ENCODE measurements around the gene PPP2R3B. TPM values are rescaled to one million over a fixed set of nuclear protein-coding genes. Genes with fewer than 3 reads are reported as not detected.
"Not testable (repeated sequence)": the region's sequence is repeated elsewhere in the genome, so short reads cannot be mapped to it uniquely, and the experiment has no call there.

Gene PPP2R3B
- total and polyA plus RNA-seq, 2 donors (not counting 1 experiment from before 2014, with no cell fraction given), result 43.3 to 47.6 TPM

DNA sequence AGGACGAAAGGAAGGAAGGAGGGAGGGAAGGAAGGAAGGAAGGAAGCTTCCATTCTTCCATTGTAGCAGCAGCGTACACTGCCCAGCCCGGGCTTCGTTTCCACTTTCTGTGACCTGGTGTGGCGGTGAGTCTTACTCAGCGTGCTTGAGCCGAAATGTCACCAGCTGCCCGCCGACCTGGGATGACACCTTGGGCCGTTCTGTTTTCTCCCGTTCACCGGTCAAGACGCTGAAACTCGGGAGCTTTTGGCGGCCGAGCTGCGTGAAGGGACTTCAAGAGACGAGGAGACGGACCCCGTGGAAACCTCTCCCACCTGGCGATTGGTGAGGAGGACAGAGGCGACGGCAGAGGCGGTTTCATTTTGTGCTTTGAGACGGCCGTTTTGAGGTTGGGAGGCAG, 47.1 kb upstream of the PPP2R3B start:
- Histone ChIP-seq H3K4me3 (ENCODE audit: control extremely low read depth in 1 of 5, extremely low read depth in 1 of 5, insufficient read depth in 1 of 5, low read depth in 2 of 5, low read length in 4 of 5) (no peak overlapping the region), H3K4me2 (replicated peaks; ENCODE audit: low read depth, low read length, poor library complexity, severe bottlenecking) (no peak overlapping the region), H3K79me2 (ENCODE audit: control insufficient read depth, insufficient read depth, low read length) (no peaks in the 10 kb centered on the region), H3K27ac (ENCODE audit: low read length in 2 of 2) (no peak overlapping the region), H3K9me3 (ENCODE audit: control extremely low read depth in 1 of 3, control insufficient read depth in 2 of 3, insufficient read depth in 1 of 3, low read length in 2 of 3) (peaks cover 0 to 11% (median 0%) of the 10 kb centered on the region in 3 donors), H3K36me3 (replicated peaks in 1 of 2; ENCODE audit: control extremely low read depth in 1 of 2, control insufficient read depth in 1 of 2, extremely low read depth in 1 of 2, insufficient read depth in 2 of 2, low read length in 1 of 2) (no peaks in the 10 kb centered on the region), H2AFZ (ENCODE audit: insufficient read depth, low read depth, low read length, poor library complexity, severe bottlenecking) (no peak overlapping the region), H3K9ac (ENCODE audit: low read length) (no peak overlapping the region), H4K20me1 (ENCODE audit: control insufficient read depth, insufficient read depth, low read length, poor library complexity, severe bottlenecking) (no peaks in the 10 kb centered on the region), H3K4me1 (ENCODE audit: control insufficient read depth in 2 of 2, insufficient read depth in 2 of 2, low read length in 2 of 2) (no peaks in the 10 kb centered on the region), H3K27me3 (replicated peaks in 1 of 4; ENCODE audit: control extremely low read depth in 1 of 4, control insufficient read depth in 3 of 4, insufficient read depth in 4 of 4, low read length in 3 of 4) (no peaks in the 10 kb centered on the region)
- H3K4me1 Mint-ChIP-seq, result peaks cover under 1% of the 10 kb centered on the region
- POLR2A ChIA-PET, result no interaction called here
- CTCF ChIA-PET, result no interaction called here
- WGBS (ENCODE audit: insufficient coverage), result 93% methylated on average over 20 of the region's 26 CpGs
- peaks cover 10% of the 10 kb centered on the region for H3K27me3 Mint-ChIP-seq
- ATAC-seq (ENCODE audit: low read depth) (no peak), DNase-seq (no peak)
- intact Hi-C loops (cut with micrococcal nuclease), result no loop called here
- no peaks in the 10 kb centered on the region for H3K9me3 Mint-ChIP-seq (ENCODE audit: insufficient read depth)
- no peak overlapping the region for H3K27ac Mint-ChIP-seq
- no peak for TF ChIP-seq EZH2 (IDR thresholded peaks at IDR 0.05; ENCODE audit: borderline replicate concordance, insufficient read depth, low read depth, low read length, poor library complexity, severe bottlenecking)
- TF ChIP-seq, protein P1, sequence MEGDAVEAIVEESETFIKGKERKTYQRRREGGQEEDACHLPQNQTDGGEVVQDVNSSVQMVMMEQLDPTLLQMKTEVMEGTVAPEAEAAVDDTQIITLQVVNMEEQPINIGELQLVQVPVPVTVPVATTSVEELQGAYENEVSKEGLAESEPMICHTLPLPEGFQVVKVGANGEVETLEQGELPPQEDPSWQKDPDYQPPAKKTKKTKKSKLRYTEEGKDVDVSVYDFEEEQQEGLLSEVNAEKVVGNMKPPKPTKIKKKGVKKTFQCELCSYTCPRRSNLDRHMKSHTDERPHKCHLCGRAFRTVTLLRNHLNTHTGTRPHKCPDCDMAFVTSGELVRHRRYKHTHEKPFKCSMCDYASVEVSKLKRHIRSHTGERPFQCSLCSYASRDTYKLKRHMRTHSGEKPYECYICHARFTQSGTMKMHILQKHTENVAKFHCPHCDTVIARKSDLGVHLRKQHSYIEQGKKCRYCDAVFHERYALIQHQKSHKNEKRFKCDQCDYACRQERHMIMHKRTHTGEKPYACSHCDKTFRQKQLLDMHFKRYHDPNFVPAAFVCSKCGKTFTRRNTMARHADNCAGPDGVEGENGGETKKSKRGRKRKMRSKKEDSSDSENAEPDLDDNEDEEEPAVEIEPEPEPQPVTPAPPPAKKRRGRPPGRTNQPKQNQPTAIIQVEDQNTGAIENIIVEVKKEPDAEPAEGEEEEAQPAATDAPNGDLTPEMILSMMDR (IDR thresholded peaks at IDR 0.05), result no peak
- H3K4me3 Mint-ChIP-seq, result no peak overlapping the region

DNA sequence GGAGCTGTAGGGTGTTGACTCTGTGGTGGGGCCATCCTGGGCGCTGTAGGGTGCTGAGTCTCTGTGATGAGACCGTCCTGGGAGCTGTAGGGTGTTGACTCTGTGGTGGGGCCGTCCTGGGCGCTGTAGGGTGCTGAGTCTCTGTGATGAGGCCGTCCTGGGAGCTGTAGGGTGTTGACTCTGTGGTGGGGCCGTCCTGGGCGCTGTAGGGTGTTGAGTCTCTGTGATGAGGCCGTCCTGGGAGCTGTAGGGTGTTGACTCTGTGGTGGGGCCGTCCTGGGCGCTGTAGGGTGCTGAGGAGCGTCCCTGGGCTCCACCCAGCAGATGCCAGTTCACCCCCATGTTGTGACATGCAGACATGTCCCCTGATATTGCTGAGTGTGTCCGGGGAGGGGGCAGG, 46.0 kb upstream of the PPP2R3B start:
- H3K4me3 ChIP-seq (ENCODE audit: control extremely low read depth in 1 of 5, extremely low read depth in 1 of 5, insufficient read depth in 1 of 5, low read depth in 2 of 5, low read length in 4 of 5); H3K9ac ChIP-seq (ENCODE audit: low read length); H3K36me3 ChIP-seq (replicated peaks in 1 of 2; ENCODE audit: control extremely low read depth in 1 of 2, control insufficient read depth in 1 of 2, extremely low read depth in 1 of 2, insufficient read depth in 2 of 2, low read length in 1 of 2); H3K4me3 Mint-ChIP-seq; H3K27me3 ChIP-seq (replicated peaks in 1 of 4; ENCODE audit: control extremely low read depth in 1 of 4, control insufficient read depth in 3 of 4, insufficient read depth in 4 of 4, low read length in 3 of 4); DNase-seq; intact Hi-C loops (cut with micrococcal nuclease); H3K27ac Mint-ChIP-seq; H3K79me2 ChIP-seq (ENCODE audit: control insufficient read depth, insufficient read depth, low read length); H3K4me1 ChIP-seq (ENCODE audit: control insufficient read depth in 2 of 2, insufficient read depth in 2 of 2, low read length in 2 of 2); H2AFZ ChIP-seq (ENCODE audit: insufficient read depth, low read depth, low read length, poor library complexity, severe bottlenecking); H3K4me2 ChIP-seq (replicated peaks; ENCODE audit: low read depth, low read length, poor library complexity, severe bottlenecking); H3K27ac ChIP-seq (ENCODE audit: low read length in 2 of 2); H4K20me1 ChIP-seq (ENCODE audit: control insufficient read depth, insufficient read depth, low read length, poor library complexity, severe bottlenecking); POLR2A ChIA-PET; H3K9me3 Mint-ChIP-seq (ENCODE audit: insufficient read depth); CTCF ChIA-PET; ATAC-seq (ENCODE audit: low read depth); H3K4me1 Mint-ChIP-seq: not testable (repeated sequence)
- peaks cover 16% of the 10 kb centered on the region for H3K27me3 Mint-ChIP-seq
- WGBS (ENCODE audit: insufficient coverage), result 88% methylated on average over 4 of the region's 12 CpGs
- peaks cover 0 to 20% (median 0%) of the 10 kb centered on the region in 3 donors for H3K9me3 ChIP-seq (ENCODE audit: control extremely low read depth in 1 of 3, control insufficient read depth in 2 of 3, insufficient read depth in 1 of 3, low read length in 2 of 3)
